PFSK-1 (cell line): Measurements from ENCODE around the gene DNPH1.

Experiments
- POLR2AphosphoS5 ChIP-seq: IDR thresholded peaks from 2 replicates; pipeline ENCODE4 v1.6.1; 2012; ENCODE audit warnings: low read depth, mild to moderate bottlenecking, control low read depth, low read length, moderate library complexity
- SIN3A ChIP-seq: IDR thresholded peaks from 2 replicates; pipeline ENCODE4 v1.6.1; 2012; ENCODE audit warnings: mild to moderate bottlenecking, low read length, moderate library complexity, borderline replicate concordance; ENCODE audit not compliant: insufficient read depth
- TAF1 ChIP-seq: IDR thresholded peaks from 2 replicates; pipeline ENCODE4 v1.6.1; 2012; ENCODE audit warnings: low read length, control low read depth, borderline replicate concordance; ENCODE audit not compliant: insufficient read depth
- TF ChIP-seq, protein P1 (sequence below), 2 experiments: IDR thresholded peaks; 2 replicates each; pipeline versions ENCODE4 v1.6.1 to v1.8.0; 2011 to 2012; ENCODE audit warnings: low read depth in 2 of 2, low read length in 2 of 2, control low read depth in 1 of 2, inconsistent platforms in 1 of 2, mild to moderate bottlenecking in 1 of 2, moderate library complexity in 1 of 2; ENCODE audit not compliant: insufficient read depth in 1 of 2

DNA sequence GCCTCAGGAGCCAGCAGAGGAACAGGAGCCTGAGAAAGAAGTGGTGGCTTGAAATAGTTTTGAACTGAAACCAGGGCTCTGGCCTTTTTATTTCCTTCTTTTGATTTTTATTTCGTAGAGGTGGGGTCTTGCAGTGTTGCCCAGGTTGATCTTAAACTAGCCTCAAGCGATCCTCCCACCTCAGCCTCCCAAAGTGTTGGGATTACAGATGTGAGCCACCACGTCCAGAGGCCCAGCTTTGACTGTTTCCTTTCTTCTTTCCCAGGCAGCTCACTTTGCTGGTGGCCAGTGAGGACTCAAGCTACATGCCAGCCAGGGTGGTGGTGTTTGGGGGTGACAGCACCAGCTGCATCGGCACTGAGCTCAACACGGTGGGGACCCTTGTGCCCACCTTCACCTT, 26.8 kb downstream of the DNPH1 start:
- TF ChIP-seq POLR2AphosphoS5, result no peak
- no peak for TF ChIP-seq TAF1
- TF ChIP-seq, protein P1, sequence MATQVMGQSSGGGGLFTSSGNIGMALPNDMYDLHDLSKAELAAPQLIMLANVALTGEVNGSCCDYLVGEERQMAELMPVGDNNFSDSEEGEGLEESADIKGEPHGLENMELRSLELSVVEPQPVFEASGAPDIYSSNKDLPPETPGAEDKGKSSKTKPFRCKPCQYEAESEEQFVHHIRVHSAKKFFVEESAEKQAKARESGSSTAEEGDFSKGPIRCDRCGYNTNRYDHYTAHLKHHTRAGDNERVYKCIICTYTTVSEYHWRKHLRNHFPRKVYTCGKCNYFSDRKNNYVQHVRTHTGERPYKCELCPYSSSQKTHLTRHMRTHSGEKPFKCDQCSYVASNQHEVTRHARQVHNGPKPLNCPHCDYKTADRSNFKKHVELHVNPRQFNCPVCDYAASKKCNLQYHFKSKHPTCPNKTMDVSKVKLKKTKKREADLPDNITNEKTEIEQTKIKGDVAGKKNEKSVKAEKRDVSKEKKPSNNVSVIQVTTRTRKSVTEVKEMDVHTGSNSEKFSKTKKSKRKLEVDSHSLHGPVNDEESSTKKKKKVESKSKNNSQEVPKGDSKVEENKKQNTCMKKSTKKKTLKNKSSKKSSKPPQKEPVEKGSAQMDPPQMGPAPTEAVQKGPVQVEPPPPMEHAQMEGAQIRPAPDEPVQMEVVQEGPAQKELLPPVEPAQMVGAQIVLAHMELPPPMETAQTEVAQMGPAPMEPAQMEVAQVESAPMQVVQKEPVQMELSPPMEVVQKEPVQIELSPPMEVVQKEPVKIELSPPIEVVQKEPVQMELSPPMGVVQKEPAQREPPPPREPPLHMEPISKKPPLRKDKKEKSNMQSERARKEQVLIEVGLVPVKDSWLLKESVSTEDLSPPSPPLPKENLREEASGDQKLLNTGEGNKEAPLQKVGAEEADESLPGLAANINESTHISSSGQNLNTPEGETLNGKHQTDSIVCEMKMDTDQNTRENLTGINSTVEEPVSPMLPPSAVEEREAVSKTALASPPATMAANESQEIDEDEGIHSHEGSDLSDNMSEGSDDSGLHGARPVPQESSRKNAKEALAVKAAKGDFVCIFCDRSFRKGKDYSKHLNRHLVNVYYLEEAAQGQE (IDR thresholded peaks at IDR 0.05; ENCODE audit: insufficient read depth in 1 of 2, low read depth in 2 of 2, low read length in 2 of 2), result no peak
- TF ChIP-seq SIN3A, result no peak
